ENCODE data around the gene ARHGDIA.

Gene ARHGDIA

DNA sequence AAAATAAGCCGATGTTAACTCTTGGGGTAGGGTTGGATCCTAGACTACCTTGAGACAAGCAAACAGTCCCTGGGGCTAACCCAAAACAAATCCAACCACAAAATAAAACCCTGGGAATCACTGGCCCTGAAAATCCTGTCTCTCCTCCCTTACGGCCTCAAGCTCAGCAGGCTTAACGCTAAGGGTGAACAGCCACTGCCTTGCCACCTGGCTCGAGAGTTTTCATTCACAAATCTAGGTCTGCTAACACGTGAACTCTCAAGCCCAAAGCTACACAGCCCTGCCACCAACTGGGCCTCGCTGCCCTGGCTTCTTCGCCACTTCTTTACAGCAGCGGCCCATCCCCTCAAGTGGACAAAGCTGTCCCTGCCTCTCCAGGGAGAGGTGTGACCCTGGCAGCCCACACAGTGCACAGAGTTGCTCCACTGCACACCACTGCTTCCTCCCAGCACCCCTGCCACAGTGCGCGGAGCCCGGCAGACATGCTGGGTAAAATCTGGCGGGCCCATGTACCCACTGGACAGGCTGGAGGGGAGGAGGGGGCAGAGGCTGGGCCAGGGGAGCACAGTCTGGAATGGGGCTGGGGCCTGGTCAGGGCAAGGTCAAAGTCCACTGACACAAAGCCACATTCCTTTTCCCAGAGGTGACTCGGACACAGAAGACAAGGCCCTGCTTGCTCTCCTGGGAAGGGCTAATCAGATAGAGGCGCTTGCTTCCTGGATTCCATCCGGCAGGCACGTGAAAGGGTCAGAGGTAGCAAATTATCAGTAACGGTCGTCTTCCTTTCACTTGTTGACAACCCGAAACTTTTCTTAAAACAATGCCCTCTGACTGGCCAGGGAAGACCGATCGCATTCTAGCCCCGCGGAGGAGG, 39.1 kb upstream of the ARHGDIA start:
- TF ChIP-seq, protein P1, sequence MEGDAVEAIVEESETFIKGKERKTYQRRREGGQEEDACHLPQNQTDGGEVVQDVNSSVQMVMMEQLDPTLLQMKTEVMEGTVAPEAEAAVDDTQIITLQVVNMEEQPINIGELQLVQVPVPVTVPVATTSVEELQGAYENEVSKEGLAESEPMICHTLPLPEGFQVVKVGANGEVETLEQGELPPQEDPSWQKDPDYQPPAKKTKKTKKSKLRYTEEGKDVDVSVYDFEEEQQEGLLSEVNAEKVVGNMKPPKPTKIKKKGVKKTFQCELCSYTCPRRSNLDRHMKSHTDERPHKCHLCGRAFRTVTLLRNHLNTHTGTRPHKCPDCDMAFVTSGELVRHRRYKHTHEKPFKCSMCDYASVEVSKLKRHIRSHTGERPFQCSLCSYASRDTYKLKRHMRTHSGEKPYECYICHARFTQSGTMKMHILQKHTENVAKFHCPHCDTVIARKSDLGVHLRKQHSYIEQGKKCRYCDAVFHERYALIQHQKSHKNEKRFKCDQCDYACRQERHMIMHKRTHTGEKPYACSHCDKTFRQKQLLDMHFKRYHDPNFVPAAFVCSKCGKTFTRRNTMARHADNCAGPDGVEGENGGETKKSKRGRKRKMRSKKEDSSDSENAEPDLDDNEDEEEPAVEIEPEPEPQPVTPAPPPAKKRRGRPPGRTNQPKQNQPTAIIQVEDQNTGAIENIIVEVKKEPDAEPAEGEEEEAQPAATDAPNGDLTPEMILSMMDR (IDR thresholded peaks at IDR 0.05; ENCODE audit: insufficient read depth, low read depth, low read length, missing control alignments), result no peak
- DNase-seq (ENCODE audit: low read depth), result no peak

DNA sequence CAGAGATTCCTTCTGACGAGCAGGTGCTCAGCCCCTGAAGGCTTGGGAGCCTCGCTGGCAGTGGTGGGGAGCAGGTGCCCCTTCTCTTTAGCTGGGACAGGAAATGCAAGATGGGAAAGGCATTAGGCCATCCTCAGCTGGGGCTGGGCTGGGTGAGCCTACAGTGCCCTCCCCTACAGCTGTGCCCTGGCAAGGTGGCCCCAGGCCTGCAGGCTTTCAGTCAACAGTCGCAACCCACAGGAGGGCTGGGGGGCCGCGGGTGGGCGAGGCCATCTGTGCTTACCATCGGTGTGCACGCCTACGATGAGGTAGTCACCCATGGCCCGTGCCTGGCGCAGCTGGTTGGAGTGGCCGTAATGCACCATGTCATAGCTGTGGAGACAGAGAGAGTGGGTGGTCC, 38.1 kb upstream of the ARHGDIA start:
- TF ChIP-seq, protein P1 (IDR thresholded peaks at IDR 0.05; ENCODE audit: insufficient read depth, low read depth, low read length, missing control alignments), result no peak
- no peak for DNase-seq (ENCODE audit: low read depth)
- no peak overlapping the region for H3K4me3 ChIP-seq (ENCODE audit: low read length)

More for the DNA sequence above, 39.1 kb upstream of the ARHGDIA start:
- H3K4me3 ChIP-seq (ENCODE audit: low read length), result peak overlapping the region; percentile 66

DNA sequence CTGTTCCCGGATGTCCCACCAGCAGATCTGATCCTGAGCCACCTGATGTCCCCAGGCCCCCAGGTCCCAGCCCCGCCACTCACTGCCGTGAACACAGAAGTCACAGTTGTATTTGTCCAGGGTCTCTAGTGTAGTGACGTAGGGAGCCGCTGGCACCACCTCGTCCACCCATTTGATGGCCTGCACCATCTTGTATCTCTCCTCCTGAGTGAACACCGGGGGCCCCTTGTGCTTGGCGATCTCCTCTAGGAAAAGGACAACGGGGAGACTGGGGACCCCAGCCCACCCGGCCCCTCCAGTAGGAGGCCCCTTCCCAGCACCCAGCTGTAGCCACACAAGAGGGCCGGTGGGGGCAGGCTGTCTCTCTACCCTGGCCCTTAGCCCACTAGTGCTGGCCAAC, 37.7 kb upstream of the ARHGDIA start:
- no peak overlapping the region for H3K4me3 ChIP-seq (ENCODE audit: low read length)
- TF ChIP-seq, protein P1 (IDR thresholded peaks at IDR 0.05; ENCODE audit: insufficient read depth, low read depth, low read length, missing control alignments), result no peak
- DNase-seq (ENCODE audit: low read depth), result no peak

DNA sequence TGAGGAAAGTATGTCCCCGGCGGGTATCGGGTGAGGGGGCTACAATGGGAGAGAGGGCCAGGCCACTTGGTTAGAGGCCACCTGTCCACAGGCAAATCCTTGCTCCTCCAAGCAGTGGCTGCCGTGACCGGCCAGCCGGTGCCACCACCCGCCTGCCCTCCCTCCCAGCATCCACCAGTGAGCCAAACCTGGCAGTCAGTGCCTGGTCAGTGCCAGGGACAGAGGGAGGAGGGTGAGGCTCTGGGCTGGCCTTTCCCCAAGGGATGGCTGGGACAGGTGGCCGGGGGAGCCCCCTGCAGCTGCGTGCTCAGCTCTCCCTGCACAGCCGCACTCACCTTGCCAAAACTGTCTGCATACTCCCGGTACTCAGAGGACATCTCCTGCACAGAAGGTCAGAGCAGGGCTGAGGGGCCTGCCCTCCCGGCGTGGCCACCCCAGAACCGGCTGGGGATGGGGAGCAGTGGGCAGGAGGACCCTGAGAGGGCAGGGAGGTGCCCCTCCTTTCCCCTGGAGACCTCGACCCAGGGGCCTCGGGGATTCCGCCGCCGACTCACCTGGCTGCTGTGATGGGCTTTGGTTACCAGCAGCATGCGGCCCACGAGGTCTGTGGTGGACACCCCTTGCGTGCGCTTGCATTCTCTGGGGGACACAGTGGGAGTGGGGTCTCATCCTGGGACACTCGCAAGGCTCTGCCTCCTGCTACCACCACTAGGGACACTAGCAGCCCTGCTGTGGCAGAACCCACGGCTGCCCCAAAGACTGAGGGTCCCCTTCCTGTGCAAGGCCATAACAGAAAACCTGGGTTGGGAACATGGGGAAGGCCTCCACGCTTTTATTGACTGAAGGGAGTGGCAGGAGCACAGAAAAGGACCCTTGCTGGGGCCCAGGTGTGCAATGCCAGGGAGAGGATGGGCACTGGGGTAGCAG, 36.3 kb upstream of the ARHGDIA start:
- no peak overlapping the region for H3K4me3 ChIP-seq (ENCODE audit: low read length)
- no peak for DNase-seq (ENCODE audit: low read depth)
- TF ChIP-seq, protein P1 (IDR thresholded peaks at IDR 0.05; ENCODE audit: insufficient read depth, low read depth, low read length, missing control alignments), result no peak

DNA sequence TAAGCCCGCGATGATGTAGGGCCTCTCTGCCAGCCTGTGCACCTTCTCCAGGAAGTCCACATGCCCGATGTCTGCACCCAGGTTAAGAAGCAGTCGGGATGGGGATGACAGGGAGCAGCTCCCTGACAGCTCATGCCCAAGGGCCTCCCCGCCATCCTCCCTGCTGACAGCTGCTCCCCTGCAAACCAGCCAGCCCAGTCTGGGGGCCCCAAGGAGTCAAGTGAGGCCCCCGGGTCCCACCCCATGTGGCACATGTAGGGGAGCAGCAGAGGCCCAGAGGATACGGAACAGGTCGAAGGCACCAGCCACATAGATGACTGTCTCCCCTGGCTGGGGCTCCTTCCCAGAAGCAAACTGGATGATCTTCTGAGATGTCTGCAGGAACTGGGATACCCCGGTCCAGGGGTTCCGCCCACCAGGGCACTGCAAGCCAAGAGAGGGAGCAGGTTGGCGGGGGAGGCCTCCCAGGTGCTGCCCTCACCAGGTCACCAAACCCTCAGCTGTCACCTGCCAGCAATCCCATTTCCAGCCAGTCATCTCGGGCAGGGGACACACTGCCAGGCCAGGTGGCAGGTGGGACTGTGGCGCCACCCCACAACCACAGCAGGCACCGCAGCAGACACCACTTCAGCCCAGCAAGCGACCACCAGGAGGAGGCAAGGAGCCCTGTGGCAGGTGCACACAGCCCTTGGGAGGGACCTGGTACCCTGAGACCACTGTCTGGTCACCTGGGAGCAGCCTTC, 35.5 kb upstream of the ARHGDIA start:
- H3K4me3 ChIP-seq (ENCODE audit: low read length), result no peak overlapping the region
- TF ChIP-seq, protein P1 (IDR thresholded peaks at IDR 0.05; ENCODE audit: insufficient read depth, low read depth, low read length, missing control alignments), result peak; percentile 22
- no peak for DNase-seq (ENCODE audit: low read depth)

DNA sequence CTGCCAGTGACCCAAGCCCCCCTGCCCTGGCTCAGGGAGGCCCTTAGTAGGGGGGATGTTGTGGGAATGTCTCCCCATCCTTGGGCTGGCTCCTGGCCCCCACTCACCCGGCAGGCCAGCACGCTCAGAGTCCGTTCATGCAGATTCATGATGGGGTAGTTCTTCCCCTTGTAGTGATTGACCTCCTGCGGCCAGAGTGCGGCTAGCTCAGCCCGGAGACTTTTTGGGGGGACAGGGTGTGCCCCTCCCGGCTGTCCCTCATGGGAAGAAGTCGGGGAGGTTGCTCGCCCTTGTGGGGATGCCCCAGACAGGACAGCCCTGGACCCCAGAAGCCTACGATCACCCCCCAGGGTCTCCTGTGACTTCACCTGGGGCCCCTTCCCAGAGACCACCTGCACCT, 34.9 kb upstream of the ARHGDIA start:
- TF ChIP-seq, protein P1 (IDR thresholded peaks at IDR 0.05; ENCODE audit: insufficient read depth, low read depth, low read length, missing control alignments), result no peak
- H3K4me3 ChIP-seq (ENCODE audit: low read length), result no peak overlapping the region
- DNase-seq (ENCODE audit: low read depth), result no peak
